Suprapubic skin (tissue), 3 donors: ENCODE results near the gene NCLN.

Source experiments
- EP300 ChIP-seq: sonication (generic); formaldehyde crosslinking; IDR thresholded peaks from one replicate; pipeline ENCODE4 v1.6.1; 2017; ENCODE audit warnings: antibody characterized with exemption
- TF ChIP-seq, protein P1 (sequence below), 2 donors: fragments of 200-600 bp in 1 of 2; fragments of 450-650 bp in 1 of 2; sonication (generic) in 1 of 2; IDR thresholded peaks; one replicate each; pipeline ENCODE4 v1.5.1; 2016 to 2019; ENCODE audit warnings: antibody characterized with exemption in 2 of 2, mild to moderate bottlenecking in 1 of 2, moderate library complexity in 1 of 2

DNA sequence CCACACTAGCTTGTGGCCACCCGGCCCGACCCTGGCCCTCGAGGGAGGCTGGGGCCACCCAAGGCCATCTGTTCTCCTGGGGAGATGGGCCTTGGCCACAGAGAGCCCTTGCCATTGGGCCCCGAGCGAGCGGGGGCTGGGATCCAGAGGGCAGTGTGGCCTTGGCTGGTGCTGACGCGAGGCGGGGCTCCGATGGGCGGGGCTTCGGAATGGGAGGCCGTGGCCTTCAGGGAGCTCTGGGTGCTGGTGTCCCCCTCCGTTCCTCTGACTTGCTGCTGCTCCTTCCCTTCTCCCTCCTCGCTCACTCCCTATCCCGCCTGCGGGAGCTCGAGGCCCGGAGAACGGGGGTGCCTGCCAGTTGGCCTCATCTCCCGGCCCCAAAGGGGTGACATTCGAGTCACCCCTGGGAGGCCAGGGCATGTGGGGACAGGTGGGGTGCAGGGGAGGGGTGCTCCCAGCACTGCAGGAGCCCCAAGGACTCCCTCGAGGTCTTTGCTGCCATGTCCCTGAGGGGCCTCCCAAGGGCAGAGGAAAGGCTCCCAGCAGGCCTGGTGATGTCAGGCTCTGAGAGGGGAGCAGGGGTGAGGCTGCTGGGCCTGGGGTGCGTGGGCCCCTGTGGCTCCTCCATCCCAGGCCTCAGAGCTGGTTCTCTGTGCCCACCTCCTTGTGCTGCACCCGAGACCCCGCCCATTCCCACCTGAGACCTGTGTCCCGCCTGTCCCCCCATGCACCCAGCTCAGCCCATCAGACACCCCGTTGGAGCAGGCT is 4.2 kb downstream of the NCLN start:
- TF ChIP-seq, protein P1, sequence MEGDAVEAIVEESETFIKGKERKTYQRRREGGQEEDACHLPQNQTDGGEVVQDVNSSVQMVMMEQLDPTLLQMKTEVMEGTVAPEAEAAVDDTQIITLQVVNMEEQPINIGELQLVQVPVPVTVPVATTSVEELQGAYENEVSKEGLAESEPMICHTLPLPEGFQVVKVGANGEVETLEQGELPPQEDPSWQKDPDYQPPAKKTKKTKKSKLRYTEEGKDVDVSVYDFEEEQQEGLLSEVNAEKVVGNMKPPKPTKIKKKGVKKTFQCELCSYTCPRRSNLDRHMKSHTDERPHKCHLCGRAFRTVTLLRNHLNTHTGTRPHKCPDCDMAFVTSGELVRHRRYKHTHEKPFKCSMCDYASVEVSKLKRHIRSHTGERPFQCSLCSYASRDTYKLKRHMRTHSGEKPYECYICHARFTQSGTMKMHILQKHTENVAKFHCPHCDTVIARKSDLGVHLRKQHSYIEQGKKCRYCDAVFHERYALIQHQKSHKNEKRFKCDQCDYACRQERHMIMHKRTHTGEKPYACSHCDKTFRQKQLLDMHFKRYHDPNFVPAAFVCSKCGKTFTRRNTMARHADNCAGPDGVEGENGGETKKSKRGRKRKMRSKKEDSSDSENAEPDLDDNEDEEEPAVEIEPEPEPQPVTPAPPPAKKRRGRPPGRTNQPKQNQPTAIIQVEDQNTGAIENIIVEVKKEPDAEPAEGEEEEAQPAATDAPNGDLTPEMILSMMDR (IDR thresholded peaks at IDR 0.05), result no peak
- TF ChIP-seq EP300, result no peak
